Fibroblast of lung (primary cell): ENCODE results near the gene TMUB1.

Experiments
- EZH2 ChIP-seq: IDR thresholded peaks from 2 replicates; pipeline ENCODE4 v1.5.1; 2012; ENCODE audit warnings: low read length, control low read depth, mild to moderate bottlenecking; ENCODE audit errors: missing control alignments
- TF ChIP-seq, protein P1 (sequence below), 2 donors: IDR thresholded peaks in 1 of 2; conservative IDR thresholded peaks in 1 of 2; 1 replicate in 1 of 2; 2 replicates in 1 of 2; pipeline ENCODE4 v1.5.1; 2011 to 2012; ENCODE audit warnings: low read length in 2 of 2, control low read depth in 1 of 2, inconsistent platforms in 1 of 2, low read depth in 1 of 2, mild to moderate bottlenecking in 1 of 2

- TF ChIP-seq, protein P1, sequence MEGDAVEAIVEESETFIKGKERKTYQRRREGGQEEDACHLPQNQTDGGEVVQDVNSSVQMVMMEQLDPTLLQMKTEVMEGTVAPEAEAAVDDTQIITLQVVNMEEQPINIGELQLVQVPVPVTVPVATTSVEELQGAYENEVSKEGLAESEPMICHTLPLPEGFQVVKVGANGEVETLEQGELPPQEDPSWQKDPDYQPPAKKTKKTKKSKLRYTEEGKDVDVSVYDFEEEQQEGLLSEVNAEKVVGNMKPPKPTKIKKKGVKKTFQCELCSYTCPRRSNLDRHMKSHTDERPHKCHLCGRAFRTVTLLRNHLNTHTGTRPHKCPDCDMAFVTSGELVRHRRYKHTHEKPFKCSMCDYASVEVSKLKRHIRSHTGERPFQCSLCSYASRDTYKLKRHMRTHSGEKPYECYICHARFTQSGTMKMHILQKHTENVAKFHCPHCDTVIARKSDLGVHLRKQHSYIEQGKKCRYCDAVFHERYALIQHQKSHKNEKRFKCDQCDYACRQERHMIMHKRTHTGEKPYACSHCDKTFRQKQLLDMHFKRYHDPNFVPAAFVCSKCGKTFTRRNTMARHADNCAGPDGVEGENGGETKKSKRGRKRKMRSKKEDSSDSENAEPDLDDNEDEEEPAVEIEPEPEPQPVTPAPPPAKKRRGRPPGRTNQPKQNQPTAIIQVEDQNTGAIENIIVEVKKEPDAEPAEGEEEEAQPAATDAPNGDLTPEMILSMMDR (conservative IDR thresholded peaks at IDR 0.05 in 1 of 2, IDR thresholded peaks at IDR 0.05 in 1 of 2; ENCODE audit: low read depth in 1 of 2, low read length in 2 of 2): no peak
- no peak for TF ChIP-seq EZH2
Observed at GRCh38 chr7:151107882-151108281, 24.6 kb upstream of the TMUB1 start.
